B cell (primary cell): ENCODE results near the gene PTH2R. TPM values are rescaled to one million over a fixed set of nuclear protein-coding genes. Genes with fewer than 3 reads are reported as not detected.

Experiments
- ATAC-seq: fragments of 200-7000 bp; cut with Tn5 transposase; one replicate; pipeline ENCODE4 v1.10.0; 2021; ENCODE audit warnings: low read depth, mild to moderate bottlenecking, moderate number of reproducible peaks, moderate library complexity
- CTCF ChIA-PET: fragments of 350-600 bp; sonication (Branson Sonifier 250); formaldehyde crosslinking; loops from one replicate; lab custom pipeline; 2021; ENCODE audit warnings: antibody characterized with exemption, inconsistent platforms; lab: Charles Lee
- POLR2A ChIA-PET: fragments of 350-600 bp; sonication (Branson Sonifier 250); formaldehyde crosslinking; loops from one replicate; lab custom pipeline; 2021; ENCODE audit warnings: antibody characterized with exemption; lab: Charles Lee
- DNase-seq: peaks from one replicate; pipeline ENCODE4 v3.0.0; 2013
- H2AFZ ChIP-seq: 2 replicates; pipeline ENCODE4 v1.6.1; 2012; ENCODE audit warnings: mild to moderate bottlenecking, low read depth, low read length; ENCODE audit not compliant: insufficient read depth, poor library complexity, severe bottlenecking
- H3K27ac ChIP-seq, 2 donors: 1 replicate in 1 of 2; 2 replicates in 1 of 2; pipeline ENCODE4 v1.5.1; 2012 to 2013; ENCODE audit warnings: low read length in 2 of 2, mild to moderate bottlenecking in 2 of 2, moderate library complexity in 1 of 2
- H3K27me3 ChIP-seq, 4 experiments: fragments of 200-600 bp in 1 of 4; sonication (generic) in 1 of 4; replicated peaks in 1 of 4; 1 replicate in 2 of 4; 2 replicates in 2 of 4; pipeline versions ENCODE4 v1.6.1 to v1.7.0; 2013 to 2016; ENCODE audit warnings: low read length in 3 of 4, mild to moderate bottlenecking in 2 of 4, mixed read lengths in 1 of 4, moderate library complexity in 1 of 4; ENCODE audit not compliant: insufficient read depth in 4 of 4, control insufficient read depth in 3 of 4; ENCODE audit errors: control extremely low read depth in 1 of 4
- H3K36me3 ChIP-seq, 2 experiments: replicated peaks in 1 of 2; 1 replicate in 1 of 2; 2 replicates in 1 of 2; pipeline versions ENCODE4 v1.6.1 to v1.7.1; 2013; ENCODE audit warnings: low read length in 1 of 2; ENCODE audit not compliant: insufficient read depth in 2 of 2, control insufficient read depth in 1 of 2; ENCODE audit errors: control extremely low read depth in 1 of 2, extremely low read depth in 1 of 2
- H3K4me1 ChIP-seq, 2 donors: fragments of 200-600 bp in 1 of 2; sonication (generic) in 1 of 2; 1 replicate in 1 of 2; 2 replicates in 1 of 2; pipeline versions ENCODE4 v1.5.1 to v1.6.1; 2013 to 2017; ENCODE audit warnings: low read length in 2 of 2; ENCODE audit not compliant: control insufficient read depth in 2 of 2, insufficient read depth in 2 of 2
- H3K4me2 ChIP-seq: replicated peaks from 2 replicates; pipeline ENCODE3; 2012; ENCODE audit warnings: mild to moderate bottlenecking, low read depth, low read length; ENCODE audit not compliant: poor library complexity, severe bottlenecking
- H3K4me3 ChIP-seq, 5 experiments: fragments of 200-600 bp in 1 of 5; sonication (generic) in 1 of 5; 1 replicate in 3 of 5; 2 replicates in 2 of 5; pipeline versions ENCODE4 v1.5.1 to v1.7.0; 2011 to 2016; ENCODE audit warnings: low read length in 4 of 5, mild to moderate bottlenecking in 4 of 5, low read depth in 2 of 5, control low read depth in 1 of 5, moderate library complexity in 1 of 5; ENCODE audit not compliant: insufficient read depth in 1 of 5; ENCODE audit errors: control extremely low read depth in 1 of 5, extremely low read depth in 1 of 5
- H3K79me2 ChIP-seq: fragments of 200-600 bp; sonication (generic); one replicate; pipeline ENCODE4 v1.6.0; 2016; ENCODE audit warnings: low read length; ENCODE audit not compliant: control insufficient read depth, insufficient read depth
- H3K9ac ChIP-seq: fragments of 200-600 bp; sonication (generic); 2 replicates; pipeline ENCODE4 v1.6.1; 2017; ENCODE audit warnings: mild to moderate bottlenecking, low read length, moderate library complexity
- H3K9me3 ChIP-seq, 3 donors: one replicate each; pipeline versions ENCODE4 v1.6.1 to v1.7.1; 2013; ENCODE audit warnings: low read length in 2 of 3; ENCODE audit not compliant: control insufficient read depth in 2 of 3, insufficient read depth in 1 of 3; ENCODE audit errors: control extremely low read depth in 1 of 3
- H4K20me1 ChIP-seq: 2 replicates; pipeline ENCODE4 v1.6.0; 2012; ENCODE audit warnings: mild to moderate bottlenecking, low read length; ENCODE audit not compliant: insufficient read depth, control insufficient read depth, poor library complexity, severe bottlenecking
- H3K27ac Mint-ChIP-seq: one replicate; pipeline ENCODE4 v1.8.0; 2021; ENCODE audit warnings: mixed read lengths
- H3K27me3 Mint-ChIP-seq: one replicate; pipeline ENCODE4 v1.8.0; 2021; ENCODE audit warnings: mixed read lengths
- H3K4me1 Mint-ChIP-seq: one replicate; pipeline ENCODE4 v1.8.0; 2021; ENCODE audit warnings: mixed read lengths
- H3K4me3 Mint-ChIP-seq: one replicate; pipeline ENCODE4 v1.8.0; 2021; ENCODE audit warnings: mixed read lengths
- H3K9me3 Mint-ChIP-seq: one replicate; pipeline ENCODE4 v1.8.0; 2022; ENCODE audit warnings: mixed read lengths; ENCODE audit not compliant: insufficient read depth
- CTCF ChIP-seq: fragments of 200-600 bp; IDR thresholded peaks from one replicate; pipeline ENCODE4 v1.8.0; 2022; ENCODE audit warnings: antibody characterized with exemption, mild to moderate bottlenecking
- EZH2 ChIP-seq: IDR thresholded peaks from 2 replicates; pipeline ENCODE4 v1.6.1; 2012; ENCODE audit warnings: borderline replicate concordance, low read depth, mild to moderate bottlenecking, moderate library complexity, low read length; ENCODE audit not compliant: insufficient read depth, poor library complexity, severe bottlenecking
- WGBS: methylation state at CpG from one replicate; pipeline ENCODE4 v1.1.5; 2013; ENCODE audit warnings: missing lambda C conversion rate; ENCODE audit not compliant: insufficient coverage; 5-methylcytosine and 5-hydroxymethylcytosine counted together
- intact Hi-C: fragments of 100-400 bp; cut with micrococcal nuclease; formaldehyde crosslinking; loops from one replicate; pipeline ENCODE4 v1.10.0; 2022
- polyA plus RNA-seq: library from polyadenylated mRNA; depleted of rRNA; stranded (reverse); fragments of >200 nt; gene quantifications from 2 replicates; pipeline ENCODE4 v1.2.3, GENCODE V29; 2012
- total RNA-seq, 2 donors: library from RNA; stranded (reverse); fragments of 120-200 nt in 1 of 2; gene quantifications; 1 replicate in 1 of 2; 2 replicates in 1 of 2; pipeline versions ENCODE4 v1.2.3 to v1.2.4, GENCODE V29; 2013 to 2022

The PTH2R gene
- total and polyA plus RNA-seq, 2 donors (not counting 1 experiment from before 2014, with no cell fraction given) = 0.34 to 0.84 TPM

GRCh38 chr2:208356846-208357574 lies 49.6 kb upstream of the PTH2R start:
- Histone ChIP-seq H3K4me1 (no peaks in the 10 kb centered on the region), H3K27me3 (no peaks in the 10 kb centered on the region), H3K9me3 (peaks cover 0 to 19% (median 0%) of the 10 kb centered on the region in 3 donors), H3K4me3 (no peak overlapping the region), H3K36me3 (peaks cover 2 to 60% of the 10 kb centered on the region in 2 experiments), H3K4me2 (no peak overlapping the region), H3K9ac (no peak overlapping the region), H4K20me1 (peaks cover under 1% of the 10 kb centered on the region), H2AFZ (no peak overlapping the region), H3K79me2 (no peaks in the 10 kb centered on the region), H3K27ac (peak overlapping the region in 1 of 2 donors; percentile 58)
- CTCF ChIA-PET = interaction anchor here (1.0 to 1.4 kb wide), 2 partner anchors 13 to 17 kb away, joined by 3 to 4 read pairs; no protein-coding TSS in a partner anchor
- POLR2A ChIA-PET = no interaction called here
- no peak for DNase-seq
- Mint-ChIP-seq H3K4me1 (peaks cover 11% of the 10 kb centered on the region), H3K27me3 (no peaks in the 10 kb centered on the region), H3K9me3 (no peaks in the 10 kb centered on the region), H3K27ac (peak overlapping the region; percentile 43), H3K4me3 (no peak overlapping the region)
- intact Hi-C loops = no loop called here
- WGBS = no CpG with 5 or more reads among the region's 1 CpG
- no peak for ATAC-seq
- TF ChIP-seq CTCF (no peak), EZH2 (no peak)
